HL-60 (cell line): ENCODE data around the gene TANC1.

ENCODE experiments used
- DNase-seq, 2 experiments: peaks; one replicate each; pipeline ENCODE4 v3.0.0-alpha.2; 2010 to 2020; ENCODE audit warnings: low read depth in 1 of 2, low spot score in 1 of 2
- H3K27ac ChIP-seq: fragments of 250-450 bp; sonication (Bioruptor Pico); replicated peaks from 2 replicates; pipeline ENCODE4 v1.5.1; 2020; ENCODE audit warnings: mild to moderate bottlenecking, moderate library complexity
- H3K27me3 ChIP-seq: fragments of 250-450 bp; sonication (Bioruptor Pico); 2 replicates; pipeline ENCODE4 v1.5.1; 2021; ENCODE audit warnings: mild to moderate bottlenecking, moderate library complexity; ENCODE audit not compliant: insufficient read depth, poor library complexity, severe bottlenecking
- H3K4me3 ChIP-seq: replicated peaks from 2 replicates; pipeline ENCODE4 v1.5.1; 2011; ENCODE audit warnings: mild to moderate bottlenecking, control low read depth, low read length; ENCODE audit not compliant: insufficient read depth
- CTCF ChIP-seq: IDR thresholded peaks from one replicate; pipeline ENCODE4 v1.5.1; 2011; ENCODE audit warnings: low read length, control low read depth, inconsistent platforms; ENCODE audit not compliant: insufficient read depth
- GABPA ChIP-seq: IDR thresholded peaks from 2 replicates; pipeline ENCODE4 v1.6.1; 2012; ENCODE audit warnings: low read depth
- POLR2AphosphoS5 ChIP-seq: IDR thresholded peaks from 2 replicates; pipeline ENCODE4 v1.6.1; 2012; ENCODE audit warnings: low read depth
- SPI1 ChIP-seq: IDR thresholded peaks from 2 replicates; pipeline ENCODE4 v1.6.1; 2012; ENCODE audit warnings: low read depth, mild to moderate bottlenecking, borderline replicate concordance
- TF ChIP-seq, protein P1 (sequence below): IDR thresholded peaks from 2 replicates; pipeline ENCODE4 v1.6.1; 2012; ENCODE audit warnings: low read depth; ENCODE audit not compliant: insufficient replicate concordance

Gene TANC1

DNA sequence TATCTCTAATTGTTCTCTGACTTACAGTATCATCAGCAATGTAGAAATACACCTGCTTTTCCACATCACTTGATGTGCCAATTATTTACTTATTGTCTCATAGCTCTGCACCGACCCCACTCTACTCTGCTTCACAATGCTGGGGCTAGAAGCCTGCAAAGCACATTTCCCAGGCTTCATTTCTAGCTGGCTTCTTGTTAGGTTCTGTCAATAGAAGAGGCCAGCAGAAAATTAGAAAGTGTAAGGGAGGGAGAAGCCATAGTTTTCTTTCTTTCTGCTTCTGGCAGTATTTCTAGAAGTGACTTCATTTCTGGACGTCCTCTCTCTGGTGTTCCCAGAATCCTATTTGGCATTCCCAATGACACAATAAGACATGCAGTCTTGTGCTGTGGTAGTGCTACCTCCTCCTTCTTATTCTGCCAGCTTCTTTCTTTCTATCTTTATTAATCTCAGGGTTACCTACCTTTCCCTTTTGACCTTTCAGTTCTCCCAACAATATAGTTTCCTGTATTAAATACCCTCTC lies 12.5 kb upstream of the TANC1 start:
- peaks cover 2% of the 10 kb centered on the region for H3K27me3 ChIP-seq
- no peak for TF ChIP-seq CTCF
- TF ChIP-seq SPI1, result no peak
- TF ChIP-seq, protein P1, sequence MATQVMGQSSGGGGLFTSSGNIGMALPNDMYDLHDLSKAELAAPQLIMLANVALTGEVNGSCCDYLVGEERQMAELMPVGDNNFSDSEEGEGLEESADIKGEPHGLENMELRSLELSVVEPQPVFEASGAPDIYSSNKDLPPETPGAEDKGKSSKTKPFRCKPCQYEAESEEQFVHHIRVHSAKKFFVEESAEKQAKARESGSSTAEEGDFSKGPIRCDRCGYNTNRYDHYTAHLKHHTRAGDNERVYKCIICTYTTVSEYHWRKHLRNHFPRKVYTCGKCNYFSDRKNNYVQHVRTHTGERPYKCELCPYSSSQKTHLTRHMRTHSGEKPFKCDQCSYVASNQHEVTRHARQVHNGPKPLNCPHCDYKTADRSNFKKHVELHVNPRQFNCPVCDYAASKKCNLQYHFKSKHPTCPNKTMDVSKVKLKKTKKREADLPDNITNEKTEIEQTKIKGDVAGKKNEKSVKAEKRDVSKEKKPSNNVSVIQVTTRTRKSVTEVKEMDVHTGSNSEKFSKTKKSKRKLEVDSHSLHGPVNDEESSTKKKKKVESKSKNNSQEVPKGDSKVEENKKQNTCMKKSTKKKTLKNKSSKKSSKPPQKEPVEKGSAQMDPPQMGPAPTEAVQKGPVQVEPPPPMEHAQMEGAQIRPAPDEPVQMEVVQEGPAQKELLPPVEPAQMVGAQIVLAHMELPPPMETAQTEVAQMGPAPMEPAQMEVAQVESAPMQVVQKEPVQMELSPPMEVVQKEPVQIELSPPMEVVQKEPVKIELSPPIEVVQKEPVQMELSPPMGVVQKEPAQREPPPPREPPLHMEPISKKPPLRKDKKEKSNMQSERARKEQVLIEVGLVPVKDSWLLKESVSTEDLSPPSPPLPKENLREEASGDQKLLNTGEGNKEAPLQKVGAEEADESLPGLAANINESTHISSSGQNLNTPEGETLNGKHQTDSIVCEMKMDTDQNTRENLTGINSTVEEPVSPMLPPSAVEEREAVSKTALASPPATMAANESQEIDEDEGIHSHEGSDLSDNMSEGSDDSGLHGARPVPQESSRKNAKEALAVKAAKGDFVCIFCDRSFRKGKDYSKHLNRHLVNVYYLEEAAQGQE, result no peak
- TF ChIP-seq GABPA, result no peak
- no peak for TF ChIP-seq POLR2AphosphoS5
- DNase-seq, result no peak
- H3K4me3 ChIP-seq, result no peak overlapping the region
- H3K27ac ChIP-seq, result no peak overlapping the region

GRCh38 chr2:158958365-158958764 lies 10.1 kb upstream of the TANC1 start:
- H3K27me3 ChIP-seq, result peaks cover 2% of the 10 kb centered on the region
- no peak overlapping the region for H3K27ac ChIP-seq
- DNase-seq, result no peak
- no peak overlapping the region for H3K4me3 ChIP-seq
- TF ChIP-seq GABPA (no peak), POLR2AphosphoS5 (no peak), CTCF (no peak), SPI1 (no peak)
- TF ChIP-seq, protein P1, result no peak

GRCh38 chr2:158960193-158960592 lies 8.2 kb upstream of the TANC1 start:
- TF ChIP-seq CTCF, result no peak
- H3K4me3 ChIP-seq, result no peak overlapping the region

DNA sequence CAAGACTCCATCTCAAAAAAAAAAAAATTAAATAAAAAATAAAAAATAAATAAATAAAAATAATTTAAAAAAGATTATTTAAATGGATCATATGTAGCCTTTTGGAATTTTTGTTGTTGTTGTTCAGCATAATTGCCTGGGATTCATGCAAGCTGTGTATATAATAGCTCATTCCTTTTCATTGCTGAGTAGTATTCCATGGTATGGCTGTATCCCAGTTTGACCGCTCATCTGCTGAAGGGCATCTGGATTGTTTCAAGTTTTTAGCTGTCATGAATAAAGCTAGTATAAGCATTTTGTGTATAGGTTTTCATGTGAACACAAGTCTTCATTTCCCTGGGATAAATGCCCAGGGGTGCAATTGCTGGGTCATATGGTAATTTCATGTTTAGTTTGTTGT lies 6.4 kb upstream of the TANC1 start:
- no peak overlapping the region for H3K4me3 ChIP-seq
- DNase-seq, result no peak
- TF ChIP-seq GABPA (no peak), CTCF (no peak), POLR2AphosphoS5 (no peak), SPI1 (no peak)
- TF ChIP-seq, protein P1, result no peak
- no peak overlapping the region for H3K27ac ChIP-seq
- peaks cover 14% of the 10 kb centered on the region for H3K27me3 ChIP-seq

More at GRCh38 chr2:158960193-158960592, 8.2 kb upstream of the TANC1 start:
- DNase-seq, result no peak
- Histone ChIP-seq H3K27ac (no peak overlapping the region), H3K27me3 (peaks cover 9% of the 10 kb centered on the region)
